HepG2 (cell line): ENCODE results near the gene CACNG4. TPM values are rescaled to one million over a fixed set of nuclear protein-coding genes. Genes with fewer than 3 reads are reported as not detected.
A peak's percentile ranks its signal among the peaks of the same experiment; 100 is the strongest.

Source experiments
- AHDC1 ChIP-seq: sonication (generic); formaldehyde crosslinking; IDR thresholded peaks from 2 replicates; pipeline ENCODE4 v1.5.1; 2020; ENCODE audit warnings: mild to moderate bottlenecking, missing genetic modification reagents, borderline replicate concordance
- DMTF1 ChIP-seq: sonication (generic); formaldehyde crosslinking; IDR thresholded peaks from 2 replicates; pipeline ENCODE4 v1.4.0; 2020; ENCODE audit warnings: mild to moderate bottlenecking, missing genetic modification reagents
- GATAD2A ChIP-seq: IDR thresholded peaks from 2 replicates; pipeline ENCODE4 v1.6.1; 2016
- HDAC1 ChIP-seq: sonication (generic); formaldehyde crosslinking; IDR thresholded peaks from 2 replicates; pipeline ENCODE4 v1.5.1; 2020; ENCODE audit warnings: mild to moderate bottlenecking, missing genetic modification reagents
- NFE2 ChIP-seq: sonication (generic); formaldehyde crosslinking; IDR thresholded peaks from 2 replicates; pipeline ENCODE4 v1.4.0; 2020; ENCODE audit warnings: missing genetic modification reagents
- NFKBIZ ChIP-seq: IDR thresholded peaks from 2 replicates; pipeline ENCODE4 v1.6.1; 2018; ENCODE audit warnings: missing genetic modification reagents, missing compliant biosample characterization
- NPAS2 ChIP-seq: sonication (generic); formaldehyde crosslinking; IDR thresholded peaks from 2 replicates; pipeline ENCODE4 v1.8.0; 2022; ENCODE audit warnings: mild to moderate bottlenecking, missing genetic modification reagents, borderline replicate concordance
- SKIL ChIP-seq: sonication (generic); formaldehyde crosslinking; IDR thresholded peaks from 2 replicates; pipeline ENCODE4 v1.8.0; 2022; ENCODE audit warnings: missing genetic modification reagents, mild to moderate bottlenecking, moderate library complexity, borderline replicate concordance
- SOX6 ChIP-seq, 2 experiments: fragments of 450-650 bp in 1 of 2; sonication (generic) in 1 of 2; formaldehyde crosslinking in 1 of 2; IDR thresholded peaks; 2 replicates each; pipeline versions ENCODE4 v1.4.0 to v1.6.1; 2017 to 2020; ENCODE audit warnings: antibody characterized with exemption in 1 of 2, mild to moderate bottlenecking in 1 of 2, missing genetic modification reagents in 1 of 2
- SSRP1 ChIP-seq: IDR thresholded peaks from 2 replicates; pipeline ENCODE4 v1.6.1; 2016; ENCODE audit warnings: control low read depth
- THYN1 ChIP-seq: sonication (generic); formaldehyde crosslinking; IDR thresholded peaks from 2 replicates; pipeline ENCODE4 v1.8.1; 2023; ENCODE audit warnings: low read depth, mild to moderate bottlenecking, moderate library complexity, missing genetic modification reagents, borderline replicate concordance
- ZNF138 ChIP-seq: sonication (generic); formaldehyde crosslinking; IDR thresholded peaks from 2 replicates; pipeline ENCODE4 v1.5.0; 2020; ENCODE audit warnings: mild to moderate bottlenecking, low read depth, missing genetic modification reagents
- ZNF317 ChIP-seq: sonication (generic); formaldehyde crosslinking; IDR thresholded peaks from 2 replicates; pipeline ENCODE4 v1.5.0; 2020; ENCODE audit warnings: mild to moderate bottlenecking, missing genetic modification reagents
- ZNF501 ChIP-seq: sonication (generic); formaldehyde crosslinking; IDR thresholded peaks from 2 replicates; pipeline ENCODE4 v1.5.1; 2020; ENCODE audit warnings: mild to moderate bottlenecking, moderate library complexity, missing genetic modification reagents
- ZNF776 ChIP-seq: sonication (generic); formaldehyde crosslinking; IDR thresholded peaks from 2 replicates; pipeline ENCODE4 v1.4.0; 2020; ENCODE audit warnings: mild to moderate bottlenecking, missing genetic modification reagents
- ZNF839 ChIP-seq: sonication (generic); formaldehyde crosslinking; IDR thresholded peaks from 2 replicates; pipeline ENCODE4 v1.4.0; 2020; ENCODE audit warnings: missing genetic modification reagents, mild to moderate bottlenecking, borderline replicate concordance
- polyA plus RNA-seq, 8 experiments: library from polyadenylated mRNA; depleted of rRNA in 3 of 8; stranded (reverse) in 7 of 8; unstranded in 1 of 8; fragments of >200 nt; fragmentation: Illumina TruSeq in 4 of 8; extraction: Trizol in 4 of 8; gene quantifications; 2 replicates each; pipeline versions ENCODE4 v1.2.1 to v1.2.3, GENCODE V29; 2011 to 2016; ENCODE audit warnings: low read depth in 4 of 8, missing spikeins in 1 of 8, mixed read lengths in 1 of 8; ENCODE audit not compliant: insufficient read depth in 1 of 8
- total RNA-seq, 5 experiments: library from RNA; depleted of rRNA; stranded (reverse); fragments of >200 nt; fragmentation: Illumina TruSeq; extraction: Trizol; gene quantifications; 2 replicates each; pipeline ENCODE4 v1.2.3, GENCODE V29; 2016; ENCODE audit warnings: low read depth in 1 of 5

The CACNG4 gene
- total and polyA plus RNA-seq, 2 of the 13 experiments (the other 11 are each of a cell fraction or from before 2014, with no cell fraction given): 0.09 TPM

- TF ChIP-seq SKIL (CRISPR knock-in tag) (no peak), NFKBIZ (no peak), ZNF317 (no peak), GATAD2A (CRISPR knock-in tag) (peak; percentile 49; the same call in 1 of the 2 replicates), NPAS2 (no peak), AHDC1 (CRISPR knock-in tag) (peak; percentile 52; the same call in 1 of the 2 replicates), DMTF1 (CRISPR knock-in tag) (no peak), ZNF776 (CRISPR knock-in tag) (no peak), SSRP1 (no peak), ZNF138 (no peak), THYN1 (CRISPR knock-in tag) (no peak), HDAC1 (CRISPR knock-in tag) (0 out of 2 replicates have a peak, but pooled peaks have one; percentile 35), ZNF501 (CRISPR knock-in tag) (no peak), NFE2 (peak; percentile 89), SOX6 (IDR thresholded peaks at IDR 0.05) (no peak), SOX6 (CRISPR knock-in tag; IDR thresholded peaks at IDR 0.05) (no peak), ZNF839 (CRISPR knock-in tag) (0 out of 2 replicates have a peak, but pooled peaks have one; percentile 59)
These were observed 12.4 kb upstream of the CACNG4 start (continued) for GRCh38 chr17:66952031-66952524.
